ENCODE results near the gene MECR.
"Not testable (repeated sequence)": the region's sequence is repeated elsewhere in the genome, so short reads cannot be mapped to it uniquely, and the experiment has no call there.

MECR gene

DNA sequence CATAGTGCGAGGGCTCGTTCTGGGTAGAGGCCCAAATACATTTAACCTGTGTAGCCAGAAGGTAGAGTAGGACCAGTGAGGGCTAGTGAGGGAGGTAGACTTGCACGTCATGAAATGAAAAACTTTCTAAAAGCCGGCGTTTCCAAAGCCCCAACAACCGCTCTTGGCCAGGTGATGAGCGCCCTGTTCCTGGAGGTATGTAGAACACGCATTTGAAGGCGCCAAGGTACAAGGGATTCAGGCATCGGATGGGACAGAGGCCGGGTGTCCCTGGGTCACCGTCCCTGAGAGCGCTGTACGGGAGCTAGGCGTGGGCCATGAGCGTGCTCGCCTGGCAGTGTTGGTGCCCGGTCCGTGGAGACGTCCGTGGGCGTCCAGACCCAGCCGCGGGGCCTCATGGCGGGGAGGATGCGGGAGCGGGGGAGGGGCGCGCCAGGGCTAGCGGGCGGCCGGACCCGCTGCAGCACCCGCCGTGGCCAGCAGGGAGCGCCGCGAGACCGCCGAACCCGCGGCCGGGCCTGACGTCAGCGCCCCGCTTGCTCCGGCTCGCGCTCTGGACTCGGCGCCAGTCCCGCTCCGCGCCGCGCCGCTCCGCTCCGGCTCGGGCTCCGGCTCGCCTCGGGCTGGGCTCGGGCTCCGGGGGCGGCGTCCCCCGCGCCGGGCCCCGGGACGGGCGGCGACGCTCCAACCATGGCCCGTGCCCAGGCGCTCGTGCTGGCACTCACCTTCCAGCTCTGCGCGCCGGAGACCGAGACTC lies 5.4 kb upstream of the MECR start, which contains the start of gene PTPRU:
Gene PTPRU, plus strand, starts transcription at position 568 of the 757 bp plus-strand sequence. Its CDS starts 123 bp downstream, at position 691.
- peak; percentile 68 for DNase-seq (ENCODE audit: low read depth)

DNA sequence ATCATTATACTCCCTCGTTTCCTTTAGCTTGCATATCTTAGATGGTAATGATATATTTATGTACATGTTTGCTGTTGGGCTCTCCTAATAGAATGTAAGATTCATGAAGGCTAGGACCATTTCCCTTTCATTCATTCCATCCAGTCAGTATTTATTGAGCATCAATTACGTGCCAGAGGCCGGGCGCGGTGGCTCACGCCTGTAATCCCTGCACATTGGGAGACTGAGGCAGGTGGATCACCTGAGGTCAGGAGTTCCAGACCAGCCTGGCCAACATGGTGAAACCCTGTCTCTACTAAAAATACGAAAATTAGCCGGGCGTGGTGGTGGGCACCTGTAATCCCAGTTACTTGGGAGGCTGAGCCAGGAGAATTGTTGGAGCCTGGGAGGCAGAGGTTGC lies 4.1 kb upstream of the MECR start:
- not testable (repeated sequence) for DNase-seq (ENCODE audit: low read depth)

DNA sequence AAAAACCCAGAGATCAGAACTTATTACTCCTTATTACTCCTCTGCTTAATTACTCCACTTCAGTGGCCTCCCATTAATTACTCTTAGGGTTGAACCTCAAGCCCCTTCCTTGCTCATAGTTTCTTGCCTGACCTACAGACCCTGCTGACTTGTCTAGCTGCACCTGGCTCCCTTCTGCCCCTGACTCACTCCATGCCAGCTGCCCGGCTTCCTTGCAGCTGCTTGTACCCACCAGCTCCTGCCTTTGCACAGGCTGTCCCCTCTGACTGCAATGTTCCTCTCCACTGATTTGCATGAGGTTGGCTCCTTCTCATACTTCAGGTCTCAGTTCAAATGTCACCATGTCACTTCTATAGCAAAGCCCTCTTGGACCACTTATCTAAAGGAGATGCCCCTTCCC lies 3.7 kb upstream of the MECR start:
- no peak for DNase-seq (ENCODE audit: low read depth)

DNA sequence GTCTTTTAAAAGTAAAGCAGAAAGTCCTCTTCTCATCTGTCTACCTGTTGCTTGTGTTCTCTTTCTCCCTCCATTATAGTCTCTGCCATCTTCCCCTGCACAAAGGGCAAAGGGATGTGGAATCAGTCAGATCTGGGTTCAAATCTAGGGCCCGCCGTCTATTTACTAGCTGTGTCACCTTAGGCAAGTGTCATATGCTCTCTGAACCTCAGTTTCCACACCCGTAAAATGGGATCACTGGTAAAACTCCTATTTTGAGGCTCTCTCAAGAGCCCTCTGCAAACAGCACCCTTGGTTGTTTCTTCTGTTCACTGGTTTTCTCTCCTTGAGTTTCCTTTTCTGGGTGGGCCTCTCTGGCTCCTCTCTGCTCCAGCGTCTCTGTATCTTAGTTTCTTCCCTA lies 3.0 kb upstream of the MECR start:
- DNase-seq (ENCODE audit: low read depth), result no peak

GRCh38 chr1:29232387-29232786 lies 1.7 kb upstream of the MECR start:
- DNase-seq (ENCODE audit: low read depth), result no peak

- no peak for DNase-seq (ENCODE audit: low read depth)
Measured at GRCh38 chr1:29230204-29230552, 556 bp downstream of the MECR start.

DNA sequence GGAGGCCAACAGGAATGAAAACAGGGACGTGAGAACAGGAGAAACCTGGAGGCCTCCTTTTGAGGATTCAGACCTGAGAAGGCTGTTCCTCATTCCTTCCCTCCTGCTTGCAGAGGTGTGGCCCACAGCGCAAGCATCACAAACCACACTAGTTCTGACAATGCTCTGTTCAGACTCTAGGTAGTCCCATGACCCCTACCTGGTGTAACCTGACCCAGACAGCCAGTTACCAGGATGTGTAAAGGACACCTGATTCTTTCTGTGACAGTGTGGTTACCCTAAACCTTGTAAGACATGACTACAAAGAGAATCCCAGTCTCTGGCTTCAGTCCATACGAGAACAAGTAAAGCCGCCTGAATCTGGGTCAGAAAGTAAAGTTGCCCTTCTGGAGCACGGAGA lies 3.2 kb downstream of the MECR start:
- no peak for DNase-seq (ENCODE audit: low read depth)

DNA sequence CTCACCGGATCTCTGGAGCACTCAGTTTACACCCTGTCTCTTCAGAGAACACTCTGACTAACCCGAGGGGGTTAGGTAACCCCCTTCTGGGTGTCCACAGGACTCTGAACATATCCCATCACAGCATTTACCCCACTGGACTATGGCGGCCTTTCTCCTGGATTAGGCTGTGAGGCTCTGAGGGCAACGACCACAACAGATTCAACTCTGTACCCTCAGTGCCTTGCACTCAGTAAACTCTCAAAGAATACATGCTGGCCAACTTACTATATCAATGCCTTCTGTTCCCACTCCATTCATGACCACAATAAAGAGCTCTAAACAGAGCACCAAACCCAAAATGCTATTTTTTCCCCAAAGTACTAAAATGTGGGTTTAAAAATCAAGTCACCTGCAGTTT lies 5.4 kb downstream of the MECR start:
- no peak for DNase-seq (ENCODE audit: low read depth)

DNA sequence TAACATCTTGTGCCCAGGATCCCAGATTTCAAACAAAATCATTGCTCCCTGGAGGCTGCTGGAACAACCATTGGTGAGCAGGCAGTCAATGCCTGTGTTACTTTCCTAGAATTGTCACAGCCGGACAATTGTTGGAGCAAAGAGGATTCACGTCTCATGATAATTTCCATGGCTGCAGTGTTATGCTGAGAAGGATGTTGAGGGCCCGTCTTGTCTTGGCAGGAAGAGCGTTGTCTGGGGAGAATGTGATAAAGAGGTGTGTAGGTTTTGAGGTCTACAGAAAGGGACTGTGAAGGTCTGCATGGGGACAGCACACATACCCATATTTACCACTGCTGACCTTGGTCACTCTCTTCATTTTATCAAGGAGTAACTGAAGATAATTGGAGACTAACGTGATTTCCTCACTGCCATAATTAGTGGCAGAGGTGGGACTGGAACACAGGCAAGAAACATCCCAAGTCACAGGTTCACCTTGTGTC lies 6.3 kb downstream of the MECR start:
- DNase-seq (ENCODE audit: low read depth), result no peak

DNA sequence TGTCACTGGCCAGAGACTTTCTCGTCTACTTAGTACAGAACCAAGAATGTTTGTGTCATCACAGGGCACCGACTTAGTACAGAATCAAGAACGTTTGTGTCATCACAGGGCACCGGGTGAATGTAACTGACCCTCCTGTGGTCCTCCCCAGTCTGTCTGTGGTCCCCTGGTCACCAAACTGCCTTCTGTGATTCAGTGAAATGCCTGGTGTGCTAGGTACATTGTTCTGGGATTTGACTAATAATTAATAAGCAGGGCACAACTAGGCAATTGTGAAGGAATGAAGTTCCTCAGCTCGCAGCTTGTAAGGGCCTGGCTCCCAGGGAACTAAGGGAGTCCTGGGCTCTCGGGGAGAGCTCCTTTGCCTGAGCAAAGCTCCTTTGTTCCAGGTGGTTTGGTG lies 7.2 kb downstream of the MECR start:
- no peak for DNase-seq (ENCODE audit: low read depth)

GRCh38 chr1:29222686-29223085 lies 8.0 kb downstream of the MECR start:
- DNase-seq (ENCODE audit: low read depth), result no peak

GRCh38 chr1:29222260-29222659 lies 8.5 kb downstream of the MECR start:
- not testable (repeated sequence) for DNase-seq (ENCODE audit: low read depth)

- no peak for DNase-seq (ENCODE audit: low read depth)
Measured at GRCh38 chr1:29221296-29221695, 9.4 kb downstream of the MECR start.

GRCh38 chr1:29218223-29218622 lies 12.5 kb downstream of the MECR start:
- no peak for DNase-seq (ENCODE audit: low read depth)

DNA sequence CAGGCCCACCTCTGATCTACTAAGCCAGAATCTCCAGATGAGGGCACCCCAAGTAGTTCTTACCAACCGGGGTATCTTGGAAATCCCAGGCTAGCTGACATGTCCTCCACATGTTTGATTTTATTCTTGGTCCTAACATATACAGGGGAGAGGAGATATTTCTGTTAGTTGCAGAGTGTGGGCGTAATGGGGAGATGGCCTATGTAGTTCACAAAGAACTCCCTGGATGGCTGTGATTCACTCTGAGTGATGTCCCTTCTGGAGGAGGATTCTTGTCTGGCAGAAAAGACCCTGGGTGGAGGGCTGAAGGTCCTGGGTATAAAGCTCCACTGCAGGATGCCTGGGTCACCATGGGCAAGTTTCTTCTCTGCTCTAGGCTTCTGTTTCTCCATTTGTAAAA lies 13.1 kb downstream of the MECR start:
- no peak for DNase-seq (ENCODE audit: low read depth)

DNA sequence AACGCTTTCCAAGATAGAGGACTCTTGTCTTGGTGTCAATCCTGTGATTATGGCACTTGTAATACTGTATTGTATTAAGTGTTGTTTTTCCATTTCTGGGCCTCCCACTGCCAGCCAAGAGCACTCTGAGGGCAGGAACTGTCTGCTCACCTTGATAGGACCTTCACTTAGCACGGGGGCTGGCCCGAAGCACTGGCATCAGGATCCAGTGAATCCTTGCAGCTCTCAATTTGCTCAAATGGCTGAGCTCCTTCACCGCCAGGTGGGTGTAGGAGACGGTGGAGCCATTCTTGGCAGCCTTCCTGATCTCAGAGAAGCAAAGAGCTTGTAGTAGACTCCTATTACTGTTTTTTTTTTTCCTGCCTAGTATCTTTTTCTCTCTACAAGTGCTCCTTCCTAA lies 17.7 kb downstream of the MECR start:
- no peak for DNase-seq (ENCODE audit: low read depth)

DNA sequence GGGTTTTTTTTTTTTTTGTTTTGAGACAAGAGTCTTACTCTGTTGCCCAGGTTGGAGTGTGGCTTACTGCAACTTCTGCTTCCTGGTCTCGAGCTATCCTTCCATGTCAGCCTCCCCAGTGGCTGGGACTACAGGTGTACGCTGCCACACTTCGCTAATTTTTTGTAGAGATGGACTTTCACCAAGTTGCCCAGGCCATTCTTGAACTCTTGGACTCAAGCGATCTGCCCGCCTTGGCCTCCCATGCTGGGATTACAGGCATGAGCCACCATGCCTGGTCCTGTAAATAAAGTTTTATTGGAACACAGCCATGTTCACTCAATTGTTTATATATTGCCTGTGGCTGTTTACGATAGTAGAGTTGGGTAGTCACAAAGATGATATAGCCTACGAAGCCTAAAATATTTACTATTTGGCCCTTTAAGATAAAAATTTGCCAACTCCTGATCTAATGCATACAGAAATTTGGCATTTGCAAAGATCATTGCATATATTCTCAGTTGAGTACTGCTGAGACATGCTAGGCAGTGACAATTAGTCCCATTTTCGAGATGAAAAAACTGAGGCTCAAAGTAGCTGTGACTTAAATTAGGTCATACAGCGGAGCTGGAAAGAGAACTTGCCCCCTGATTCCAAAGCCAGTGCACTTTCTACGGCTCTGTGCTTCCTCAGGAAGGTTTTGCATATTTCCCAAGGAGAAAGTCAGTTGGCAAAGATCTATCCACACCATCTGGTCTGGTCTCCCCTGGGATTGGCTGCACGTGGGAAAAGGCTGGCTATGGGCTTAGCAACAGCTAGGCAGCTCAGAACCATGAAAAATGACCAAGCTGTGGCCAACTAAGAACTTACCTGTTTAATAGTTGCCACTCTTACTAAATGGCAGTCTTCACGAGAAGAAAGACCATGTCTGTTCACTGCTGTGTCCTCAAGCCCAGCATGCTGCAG lies 19.4 kb downstream of the MECR start:
- no peak for DNase-seq (ENCODE audit: low read depth)

DNA sequence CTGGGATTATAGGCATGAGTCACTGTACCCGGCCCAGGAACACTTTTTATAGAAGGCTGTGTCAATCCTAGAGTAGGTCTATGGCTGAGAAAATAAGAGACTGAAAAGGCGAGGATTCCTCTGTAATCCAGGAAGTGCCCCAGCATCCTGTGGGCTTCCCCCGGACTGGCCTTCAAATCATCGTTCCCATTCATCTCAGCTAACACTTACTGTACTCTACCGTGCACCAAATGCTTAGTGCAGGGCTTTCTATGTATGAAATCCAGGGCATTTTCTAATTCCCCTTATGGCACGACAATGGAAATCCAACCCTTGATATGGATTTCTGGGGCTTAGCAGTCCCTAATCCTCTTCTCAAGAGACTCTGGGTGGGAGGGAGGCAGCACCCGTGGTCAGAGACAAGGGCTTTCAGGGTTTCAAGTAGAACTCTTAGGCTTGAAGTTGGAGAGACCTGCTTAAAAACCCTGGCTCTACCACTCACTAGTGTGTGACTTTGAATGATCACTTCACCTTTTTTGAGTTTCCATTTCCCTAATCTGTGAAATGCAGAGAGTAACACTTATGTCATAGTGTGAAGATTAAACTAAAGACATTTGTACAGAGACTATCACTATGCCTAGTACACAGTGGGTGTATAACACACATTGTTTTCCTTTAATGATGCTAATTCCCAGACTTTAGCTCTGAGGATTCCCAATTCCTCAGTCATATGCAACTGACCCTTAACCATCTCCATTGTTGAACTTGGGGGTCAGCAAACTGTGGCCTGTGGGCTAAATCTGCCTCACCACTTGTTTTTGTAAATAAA lies 20.3 kb downstream of the MECR start:
- DNase-seq (ENCODE audit: low read depth), result no peak

DNA sequence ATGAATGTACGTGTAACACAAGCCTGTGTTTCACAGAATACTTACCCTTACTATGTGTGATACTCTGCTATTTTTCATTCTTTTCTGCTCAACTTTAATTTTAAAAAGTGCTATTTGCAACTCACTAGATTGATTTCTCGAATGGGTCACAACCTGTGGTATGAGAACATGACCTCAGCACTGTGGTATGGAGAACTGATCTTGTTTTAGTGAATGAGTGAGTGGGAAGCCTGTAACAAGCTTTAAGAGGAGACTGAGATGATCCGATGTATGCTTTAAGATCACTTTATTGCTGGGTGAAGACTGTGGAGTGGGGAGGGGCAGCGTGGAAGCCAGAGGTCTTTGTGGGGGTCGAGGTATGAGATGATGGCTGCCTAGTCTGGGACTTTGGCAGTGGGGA lies 21.6 kb downstream of the MECR start:
- DNase-seq (ENCODE audit: low read depth), result no peak

- DNase-seq (ENCODE audit: low read depth), result no peak
Measured at GRCh38 chr1:29208442-29208841, 22.3 kb downstream of the MECR start.

DNA sequence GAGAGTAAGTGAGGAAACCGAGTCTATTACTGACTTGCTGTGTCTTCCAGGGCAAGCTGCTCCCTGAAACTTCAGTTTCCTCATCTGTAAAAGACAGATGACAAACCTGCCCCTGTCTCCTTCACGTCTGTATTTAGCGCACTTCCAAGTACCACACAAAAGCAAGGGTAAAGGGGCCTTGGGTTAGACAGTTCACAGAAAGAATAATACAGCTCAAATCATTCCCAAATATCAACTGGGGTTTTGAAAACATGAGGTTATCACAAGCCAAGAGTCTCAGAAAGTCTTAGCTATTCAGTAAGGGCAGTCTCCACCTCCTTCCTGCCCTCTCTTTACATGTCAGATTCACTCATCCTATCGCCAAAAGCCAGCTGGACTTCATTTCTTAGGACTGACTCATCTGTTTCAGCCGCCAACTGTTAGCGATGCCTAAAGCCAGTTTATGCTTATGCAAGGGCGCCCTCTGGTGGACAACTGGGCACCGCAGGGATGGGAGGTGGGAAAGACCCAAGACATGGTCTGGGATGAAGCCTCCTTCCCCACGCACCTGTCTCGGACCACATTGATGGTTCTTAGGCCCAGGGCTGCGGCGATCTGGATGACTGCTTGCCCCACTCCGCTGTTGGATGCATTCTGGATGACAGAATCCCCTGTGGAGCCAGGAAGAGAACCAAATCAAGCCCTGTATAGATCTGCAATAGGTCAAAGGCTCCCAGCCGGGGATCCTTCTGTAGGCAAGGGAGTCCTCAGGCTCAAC lies 28.0 kb downstream of the MECR start:
- DNase-seq (ENCODE audit: low read depth), result peak; percentile 71

- no peak for DNase-seq (ENCODE audit: low read depth)
Measured at GRCh38 chr1:29202053-29202452, 28.7 kb downstream of the MECR start.

Data from activated T-helper 1 cell treated with Interleukin-2 at 50 U/mL for 16 hours (primary cell).